NCI-H2081 treated with DMSO at 0.1 percent for 48 hours (cell line): Measurements from ENCODE around the gene HLA-DRB1.
"Not testable (repeated sequence)": the region's sequence is repeated elsewhere in the genome, so short reads cannot be mapped to it uniquely, and the experiment has no call there.

ENCODE experiments used
- DNase-seq: peaks from one replicate; lab custom pipeline; 2025; lab: John Stamatoyannopoulos, UW

Gene HLA-DRB1

GRCh38 chr6:32589596-32590449, at the start of gene HLA-DRB1:
TSS of gene HLA-DRB1 (minus strand) at chr6:32589848. CDS start at chr6:32589742, 106 bp downstream.
- DNase-seq: no peak

- no peak for DNase-seq
Observed at GRCh38 chr6:32638532-32639219, 49.0 kb upstream of the HLA-DRB1 start.

- no peak for DNase-seq
Observed at GRCh38 chr6:32637883-32638282, 48.2 kb upstream of the HLA-DRB1 start.

GRCh38 chr6:32637219-32637880, 47.7 kb upstream of the HLA-DRB1 start, which contains the start of gene HLA-DQA1:
TSS of gene HLA-DQA1 (plus strand) at chr6:32637406. CDS start at chr6:32637459, 53 bp downstream.
- no peak for DNase-seq

- DNase-seq: no peak
Observed at GRCh38 chr6:32635526-32636123, 46.0 kb upstream of the HLA-DRB1 start.

- not testable (repeated sequence) for DNase-seq
Observed at GRCh38 chr6:32629793-32630192, 40.1 kb upstream of the HLA-DRB1 start.

- no peak for DNase-seq
Observed at GRCh38 chr6:32627831-32628230, 38.2 kb upstream of the HLA-DRB1 start.

GRCh38 chr6:32627249-32627648, 37.6 kb upstream of the HLA-DRB1 start:
- DNase-seq: no peak

- no peak for DNase-seq
Observed at GRCh38 chr6:32625137-32625536, 35.5 kb upstream of the HLA-DRB1 start.

GRCh38 chr6:32624565-32624964, 34.9 kb upstream of the HLA-DRB1 start:
- no peak for DNase-seq

GRCh38 chr6:32623693-32624092, 34.0 kb upstream of the HLA-DRB1 start:
- no peak for DNase-seq

GRCh38 chr6:32622545-32623401, 33.1 kb upstream of the HLA-DRB1 start:
- no peak for DNase-seq

- no peak for DNase-seq
Observed at GRCh38 chr6:32621372-32621771, 31.7 kb upstream of the HLA-DRB1 start.

GRCh38 chr6:32617751-32618150, 28.1 kb upstream of the HLA-DRB1 start:
- no peak for DNase-seq

GRCh38 chr6:32615885-32616532, 26.4 kb upstream of the HLA-DRB1 start:
- DNase-seq: no peak

- no peak for DNase-seq
Observed at GRCh38 chr6:32614366-32615081, 24.9 kb upstream of the HLA-DRB1 start.

GRCh38 chr6:32613475-32613874, 23.8 kb upstream of the HLA-DRB1 start:
- DNase-seq: no peak

GRCh38 chr6:32610682-32611296, 21.1 kb upstream of the HLA-DRB1 start:
- no peak for DNase-seq
